Adrenal gland (tissue), 19 donors: ENCODE results near the gene IL17A. TPM values are rescaled to one million over a fixed set of nuclear protein-coding genes. Genes with fewer than 3 reads are reported as not detected.

Source experiments
- DNase-seq, 7 donors: peaks; one replicate each; pipeline ENCODE4 v3.0.0-alpha.2; 2019 to 2020
- H3K27ac ChIP-seq, 5 donors: fragments of 200-600 bp; sonication (generic) in 4 of 5; 1 replicate in 3 of 5; 2 replicates in 2 of 5; pipeline versions ENCODE4 v1.5.1 to v1.8.0; 2016 to 2020; ENCODE audit warnings: mild to moderate bottlenecking in 1 of 5
- H3K27me3 ChIP-seq: fragments of 200-600 bp; 2 replicates; pipeline ENCODE4 v1.8.0; 2021
- H3K36me3 ChIP-seq, 2 donors: fragments of 200-600 bp; replicated peaks in 1 of 2; 1 replicate in 1 of 2; 2 replicates in 1 of 2; pipeline versions ENCODE4 v1.5.1 to v1.8.0; 2018 to 2022
- H3K4me1 ChIP-seq, 2 donors: fragments of 200-600 bp; replicated peaks in 1 of 2; 1 replicate in 1 of 2; 2 replicates in 1 of 2; pipeline versions ENCODE4 v1.5.1 to v1.8.0; 2018 to 2021
- H3K4me3 ChIP-seq, 4 donors: fragments of 200-600 bp; sonication (generic) in 3 of 4; one replicate each; pipeline ENCODE4 v1.5.1; 2016 to 2018
- H3K9me3 ChIP-seq, 3 donors: fragments of 200-600 bp; sonication (generic) in 1 of 3; replicated peaks in 1 of 3; 1 replicate in 2 of 3; 2 replicates in 1 of 3; pipeline versions ENCODE4 v1.5.1 to v1.8.0; 2016 to 2021
- CTCF ChIP-seq, 6 experiments: fragments of 450-650 bp in 4 of 6; fragments of 200-600 bp in 2 of 6; sonication (generic) in 1 of 6; IDR thresholded peaks; 1 replicate in 5 of 6; 2 replicates in 1 of 6; pipeline versions ENCODE4 v1.5.1 to v1.8.0; 2016 to 2021; ENCODE audit warnings: antibody characterized with exemption in 6 of 6, mild to moderate bottlenecking in 2 of 6, moderate library complexity in 1 of 6
- POLR2A ChIP-seq, 2 donors: fragments of 450-650 bp; IDR thresholded peaks; one replicate each; pipeline ENCODE4 v1.6.1; 2017; ENCODE audit warnings: antibody characterized with exemption in 2 of 2, mild to moderate bottlenecking in 2 of 2, moderate library complexity in 1 of 2
- WGBS, 4 donors: extraction: QIAGEN DNeasy Blood & Tissue Kit in 2 of 4; methylation state at CpG; one replicate each; pipeline versions ENCODE4 v1.1.5 to v1.1.7; 2013 to 2017; 5-methylcytosine and 5-hydroxymethylcytosine counted together
- intact Hi-C, 2 donors: fragments of 100-400 bp; cut with DNase I; formaldehyde crosslinking; loops; one replicate each; pipeline versions ENCODE4 v1.14.1 to v1.15.0; 2022 to 2023
- long read RNA-seq, 10 donors: library from polyadenylated mRNA in 3 of 10; unstranded in 2 of 10; stranded (forward) in 1 of 10; transcript quantifications; one replicate each; pipeline ENCODE4 v2.0.0 and lab custom pipeline, GENCODE V29; 2021 to 2026
- polyA plus RNA-seq, 3 donors: library from polyadenylated mRNA; stranded (reverse); fragments of 200-250 nt in 2 of 3; fragments of 350-450 nt in 1 of 3; fragmentation: Illumina TruSeq in 1 of 3; extraction: RNeasy Lipid Tissue Mini Kit (QIAGEN cat#74804) in 1 of 3; gene quantifications; one replicate each; pipeline ENCODE4 v1.2.3, GENCODE V29; 2013 to 2014
- total RNA-seq, 9 donors: library from RNA; depleted of rRNA in 4 of 9; stranded (reverse); fragments of >200 nt in 4 of 9; fragments of 120-200 nt in 1 of 9; fragmentation: NEBNext Ultra II Directional in 1 of 9; extraction: Animal tissue kit (Norgen Biotek cat#: 25700) in 1 of 9; gene quantifications; one replicate each; pipeline versions ENCODE4 v1.1.0 to v1.2.4, GENCODE V29; 2013 to 2023
- donor health status: healthy with polysubstance abuse.
- donor health status: Bipolar disorder and iron deficiency.
- donor health status: DM: yes; HTN: yes; CAD: no.
- donor health status: DM: no; HTN: no; CAD: no.
- donor health status: DM: no; HTN: no; CAD: no.
- donor health status: DM: yes; HTN: yes; CAD: no.

IL17A gene
- total RNA-seq (not detected), polyA plus RNA-seq (not detected)
- long read RNA-seq, donor 1, result 0 reads
- long read RNA-seq, donor 2, result 0 reads
- long read RNA-seq, donor 3, result 0 reads
- long read RNA-seq, donor 4, result 0 reads
- long read RNA-seq, donor 5, result 0 reads
- long read RNA-seq, donor 6, result 0 reads
- long read RNA-seq, donor 7, result 0 reads
- long read RNA-seq, donor 8, result 0 reads
- long read RNA-seq, donor 9, result 0 reads
- long read RNA-seq, donor 10, result 0 reads

GRCh38 chr6:52186075-52186474 lies at the start of gene IL17A:
Gene IL17A (plus strand): TSS chr6:52186375. CDS start chr6:52186432, 57 bp downstream.
- WGBS, 4 donors, result 87 to 94% (median 90%) methylated on average over 7 of the region's 7 CpGs
- Histone ChIP-seq H3K27me3 (no peaks in the 10 kb centered on the region), H3K9me3 (no peaks in the 10 kb centered on the region), H3K36me3 (no peaks in the 10 kb centered on the region), H3K4me1 (no peaks in the 10 kb centered on the region), H3K4me3 (no peak within 1 kb of the TSS), H3K27ac (no peak within 1 kb of the TSS)
- DNase-seq, result no peak
- no peak for TF ChIP-seq POLR2A (IDR thresholded peaks at IDR 0.05)
- TF ChIP-seq CTCF (IDR thresholded peaks at IDR 0.05), result no peak
- intact Hi-C loops, result no loop called here

GRCh38 chr6:52136934-52137467 lies 49.2 kb upstream of the IL17A start:
- WGBS, 4 donors, result 75 to 78% (median 76%) methylated on average over 12 of the region's 12 CpGs
- no peak for DNase-seq
- TF ChIP-seq POLR2A (IDR thresholded peaks at IDR 0.05) (no peak), CTCF (IDR thresholded peaks at IDR 0.05) (no peak)
- H3K4me3 ChIP-seq, result no peak overlapping the region
- H3K9me3 ChIP-seq, result no peaks in the 10 kb centered on the region
- no peaks in the 10 kb centered on the region for H3K4me1 ChIP-seq
- H3K27ac ChIP-seq, result no peak overlapping the region
- intact Hi-C loops, result no loop called here
- H3K36me3 ChIP-seq, result no peaks in the 10 kb centered on the region
- no peaks in the 10 kb centered on the region for H3K27me3 ChIP-seq

GRCh38 chr6:52138284-52138683 lies 47.9 kb upstream of the IL17A start:
- H3K4me3 ChIP-seq, result no peak overlapping the region
- WGBS, 4 donors, result 74 to 94% (median 81%) methylated on average over 4 of the region's 4 CpGs
- intact Hi-C loops, result no loop called here
- no peaks in the 10 kb centered on the region for H3K4me1 ChIP-seq
- H3K9me3 ChIP-seq, result no peaks in the 10 kb centered on the region
- TF ChIP-seq CTCF (IDR thresholded peaks at IDR 0.05), result no peak
- TF ChIP-seq POLR2A (IDR thresholded peaks at IDR 0.05), result no peak
- DNase-seq, result no peak
- no peak overlapping the region for H3K27ac ChIP-seq
- H3K36me3 ChIP-seq, result no peaks in the 10 kb centered on the region
- no peaks in the 10 kb centered on the region for H3K27me3 ChIP-seq

- H3K4me1 ChIP-seq, result no peaks in the 10 kb centered on the region
- H3K27me3 ChIP-seq, result no peaks in the 10 kb centered on the region
- no peaks in the 10 kb centered on the region for H3K9me3 ChIP-seq
- H3K27ac ChIP-seq, result no peak overlapping the region
- TF ChIP-seq CTCF (IDR thresholded peaks at IDR 0.05) (no peak), POLR2A (IDR thresholded peaks at IDR 0.05) (no peak)
- H3K36me3 ChIP-seq, result no peaks in the 10 kb centered on the region
- no peak overlapping the region for H3K4me3 ChIP-seq
- no peak for DNase-seq
- intact Hi-C loops, result no loop called here
- WGBS, 4 donors, result 22 to 37% (median 30%) methylated on average over 3 of the region's 3 CpGs
Measured at GRCh38 chr6:52139985-52140680, 46.0 kb upstream of the IL17A start.
